Hepatocyte (in vitro differentiated cells): ENCODE measurements around the gene SLC39A13.

ENCODE experiments used
- EZH2phosphoT487 ChIP-seq: fragments of 200-600 bp; sonication (generic); IDR thresholded peaks from one replicate; pipeline ENCODE4 v1.6.1; 2018; ENCODE audit warnings: antibody characterized with exemption, mild to moderate bottlenecking, low read depth, moderate library complexity; ENCODE audit not compliant: unreplicated experiment, severe bottlenecking
- TF ChIP-seq, protein P1 (sequence below): fragments of 200-600 bp; sonication (generic); IDR thresholded peaks from 2 replicates; pipeline ENCODE4 v1.5.1; 2016; ENCODE audit warnings: antibody characterized with exemption, mild to moderate bottlenecking; ENCODE audit not compliant: poor library complexity

DNA sequence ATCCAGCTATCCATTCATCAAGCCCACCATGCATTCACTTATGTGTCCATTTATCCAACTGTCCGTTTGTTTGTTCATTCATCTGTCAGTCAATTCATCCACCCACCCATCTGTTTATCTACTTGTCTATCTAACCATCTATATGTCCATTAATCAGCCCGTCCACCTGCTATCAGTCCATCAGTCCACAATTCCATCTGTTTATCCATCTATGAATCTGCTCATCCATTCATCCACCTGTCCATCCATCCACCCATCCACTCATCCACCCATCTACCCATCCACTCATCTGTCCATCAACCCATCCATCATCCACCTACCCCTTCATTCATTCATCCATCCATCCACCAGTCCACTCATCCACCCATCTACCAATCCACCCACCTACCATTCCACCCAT is 29.1 kb upstream of the SLC39A13 start:
- TF ChIP-seq, protein P1, sequence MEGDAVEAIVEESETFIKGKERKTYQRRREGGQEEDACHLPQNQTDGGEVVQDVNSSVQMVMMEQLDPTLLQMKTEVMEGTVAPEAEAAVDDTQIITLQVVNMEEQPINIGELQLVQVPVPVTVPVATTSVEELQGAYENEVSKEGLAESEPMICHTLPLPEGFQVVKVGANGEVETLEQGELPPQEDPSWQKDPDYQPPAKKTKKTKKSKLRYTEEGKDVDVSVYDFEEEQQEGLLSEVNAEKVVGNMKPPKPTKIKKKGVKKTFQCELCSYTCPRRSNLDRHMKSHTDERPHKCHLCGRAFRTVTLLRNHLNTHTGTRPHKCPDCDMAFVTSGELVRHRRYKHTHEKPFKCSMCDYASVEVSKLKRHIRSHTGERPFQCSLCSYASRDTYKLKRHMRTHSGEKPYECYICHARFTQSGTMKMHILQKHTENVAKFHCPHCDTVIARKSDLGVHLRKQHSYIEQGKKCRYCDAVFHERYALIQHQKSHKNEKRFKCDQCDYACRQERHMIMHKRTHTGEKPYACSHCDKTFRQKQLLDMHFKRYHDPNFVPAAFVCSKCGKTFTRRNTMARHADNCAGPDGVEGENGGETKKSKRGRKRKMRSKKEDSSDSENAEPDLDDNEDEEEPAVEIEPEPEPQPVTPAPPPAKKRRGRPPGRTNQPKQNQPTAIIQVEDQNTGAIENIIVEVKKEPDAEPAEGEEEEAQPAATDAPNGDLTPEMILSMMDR: no peak
- no peak for TF ChIP-seq EZH2phosphoT487
